ENCODE results near the gene IER5. TPM values are rescaled to one million over a fixed set of nuclear protein-coding genes. Genes with fewer than 3 reads are reported as not detected.
A peak's percentile ranks its signal among the peaks of the same experiment; 100 is the strongest.

Gene IER5
- total and polyA plus RNA-seq, 2 donors (not counting 1 experiment from before 2014, with no cell fraction given), result 98.1 to 166 TPM

GRCh38 chr1:181104042-181104789 lies 15.7 kb downstream of the IER5 start:
- intact Hi-C loops (cut with micrococcal nuclease), result loop anchor here (10.0 kb wide), 1 partner anchor 1149 kb away; the partner anchor contains the start of gene CEP350
- Mint-ChIP-seq H3K9me3 (ENCODE audit: insufficient read depth) (no peaks in the 10 kb centered on the region), H3K4me1 (peaks cover 49% of the 10 kb centered on the region), H3K4me3 (peak overlapping the region; percentile 90), H3K27ac (peak overlapping the region; percentile 87), H3K27me3 (no peaks in the 10 kb centered on the region)
- CTCF ChIA-PET, result interaction anchor here (0.6 to 6.8 kb wide), 13 partner anchors 15 to 104 kb away, joined by 3 to 141 read pairs (median 8); partner anchors contain the start of genes IER5 and MR1
- no peaks in the 10 kb centered on the region for H3K9me3 ChIP-seq (ENCODE audit: control extremely low read depth in 1 of 3, control insufficient read depth in 2 of 3, insufficient read depth in 1 of 3, low read length in 2 of 3)
- POLR2A ChIA-PET, result interaction anchor here (1.0 to 6.8 kb wide), 11 partner anchors 11 to 82 kb away, joined by 3 to 98 read pairs (median 5); partner anchors contain the start of gene IER5
- H3K4me3 ChIP-seq (ENCODE audit: control extremely low read depth in 1 of 5, extremely low read depth in 1 of 5, insufficient read depth in 1 of 5, low read depth in 2 of 5, low read length in 4 of 5), result peak overlapping the region in 4 of 5 experiments; percentile 78 to 87 (median 83)
- ATAC-seq (ENCODE audit: low read depth) (no peak), DNase-seq (no peak)
- no peaks in the 10 kb centered on the region for H4K20me1 ChIP-seq (ENCODE audit: control insufficient read depth, insufficient read depth, low read length, poor library complexity, severe bottlenecking)
- no peaks in the 10 kb centered on the region for H3K36me3 ChIP-seq (replicated peaks in 1 of 2; ENCODE audit: control extremely low read depth in 1 of 2, control insufficient read depth in 1 of 2, extremely low read depth in 1 of 2, insufficient read depth in 2 of 2, low read length in 1 of 2)
- peak overlapping the region; percentile 90 for H2AFZ ChIP-seq (ENCODE audit: insufficient read depth, low read depth, low read length, poor library complexity, severe bottlenecking)
- H3K27me3 ChIP-seq (replicated peaks in 1 of 4; ENCODE audit: control extremely low read depth in 1 of 4, control insufficient read depth in 3 of 4, insufficient read depth in 4 of 4, low read length in 3 of 4), result no peaks in the 10 kb centered on the region
- WGBS (ENCODE audit: insufficient coverage), result 22% methylated on average over 9 of the region's 17 CpGs
- peaks cover 28 to 34% of the 10 kb centered on the region in 2 donors for H3K4me1 ChIP-seq (ENCODE audit: control insufficient read depth in 2 of 2, insufficient read depth in 2 of 2, low read length in 2 of 2)
- peak overlapping the region; percentile 66 to 85 for H3K27ac ChIP-seq (ENCODE audit: low read length in 2 of 2)
- peak overlapping the region; percentile 92 for H3K9ac ChIP-seq (ENCODE audit: low read length)
- peak overlapping the region; percentile 99 for H3K4me2 ChIP-seq (replicated peaks; ENCODE audit: low read depth, low read length, poor library complexity, severe bottlenecking)
- no peak for TF ChIP-seq CTCF (IDR thresholded peaks at IDR 0.05)
- no peak for TF ChIP-seq EZH2 (IDR thresholded peaks at IDR 0.05; ENCODE audit: borderline replicate concordance, insufficient read depth, low read depth, low read length, poor library complexity, severe bottlenecking)
- H3K79me2 ChIP-seq (ENCODE audit: control insufficient read depth, insufficient read depth, low read length), result no peaks in the 10 kb centered on the region

DNA sequence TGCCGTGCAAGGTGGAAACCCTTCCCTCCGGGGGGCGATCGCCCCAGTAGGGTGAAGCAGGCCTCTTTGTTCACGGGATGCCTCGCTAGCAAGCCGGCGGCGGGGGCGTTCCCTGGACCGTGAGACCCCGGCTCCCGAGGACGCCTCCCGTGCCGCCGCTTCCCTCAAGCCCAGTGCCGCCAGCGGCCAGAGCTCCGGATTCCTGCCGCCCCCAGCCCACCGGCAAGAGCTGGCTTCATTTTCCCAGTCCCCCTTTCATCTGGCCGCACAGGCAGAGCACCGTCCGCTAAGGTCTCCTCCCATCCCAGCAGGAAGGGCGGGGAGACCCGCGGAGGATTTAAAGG lies 16.3 kb downstream of the IER5 start:
- DNase-seq (peak; percentile 74), ATAC-seq (ENCODE audit: low read depth) (peak; percentile 31)
- ChIA-PET POLR2A (interaction anchor here (0.7 to 6.8 kb wide), 15 partner anchors 13 to 83 kb away, joined by 3 to 98 read pairs (median 4); partner anchors contain the start of gene IER5), CTCF (interaction anchor here (0.9 to 6.8 kb wide), 13 partner anchors 10 to 104 kb away, joined by 3 to 141 read pairs (median 8); partner anchors contain the start of genes IER5 and MR1)
- Mint-ChIP-seq H3K4me1 (peaks cover 44% of the 10 kb centered on the region), H3K27ac (peak overlapping the region; percentile 87), H3K27me3 (no peaks in the 10 kb centered on the region), H3K4me3 (peak overlapping the region; percentile 90), H3K9me3 (ENCODE audit: insufficient read depth) (no peaks in the 10 kb centered on the region)
- no peaks in the 10 kb centered on the region for H3K79me2 ChIP-seq (ENCODE audit: control insufficient read depth, insufficient read depth, low read length)
- peak overlapping the region in 4 of 5 experiments; percentile 78 to 87 (median 83) for H3K4me3 ChIP-seq (ENCODE audit: control extremely low read depth in 1 of 5, extremely low read depth in 1 of 5, insufficient read depth in 1 of 5, low read depth in 2 of 5, low read length in 4 of 5)
- H3K9ac ChIP-seq (ENCODE audit: low read length), result peak overlapping the region; percentile 92
- WGBS (ENCODE audit: insufficient coverage), result under 1% methylated on average over 28 of the region's 28 CpGs
- H2AFZ ChIP-seq (ENCODE audit: insufficient read depth, low read depth, low read length, poor library complexity, severe bottlenecking), result peak overlapping the region; percentile 90
- H3K9me3 ChIP-seq (ENCODE audit: control extremely low read depth in 1 of 3, control insufficient read depth in 2 of 3, insufficient read depth in 1 of 3, low read length in 2 of 3), result no peaks in the 10 kb centered on the region
- no peaks in the 10 kb centered on the region for H4K20me1 ChIP-seq (ENCODE audit: control insufficient read depth, insufficient read depth, low read length, poor library complexity, severe bottlenecking)
- no peak for TF ChIP-seq EZH2 (IDR thresholded peaks at IDR 0.05; ENCODE audit: borderline replicate concordance, insufficient read depth, low read depth, low read length, poor library complexity, severe bottlenecking)
- TF ChIP-seq CTCF (IDR thresholded peaks at IDR 0.05), result peak; percentile 40
- peak overlapping the region; percentile 66 to 85 for H3K27ac ChIP-seq (ENCODE audit: low read length in 2 of 2)
- intact Hi-C loops (cut with micrococcal nuclease), result loop anchor here (1.0 to 10.0 kb wide), 4 partner anchors 16 to 1150 kb away; partner anchors contain the start of genes CEP350 and IER5
- peak overlapping the region; percentile 99 for H3K4me2 ChIP-seq (replicated peaks; ENCODE audit: low read depth, low read length, poor library complexity, severe bottlenecking)
- H3K27me3 ChIP-seq (replicated peaks in 1 of 4; ENCODE audit: control extremely low read depth in 1 of 4, control insufficient read depth in 3 of 4, insufficient read depth in 4 of 4, low read length in 3 of 4), result no peaks in the 10 kb centered on the region
- H3K4me1 ChIP-seq (ENCODE audit: control insufficient read depth in 2 of 2, insufficient read depth in 2 of 2, low read length in 2 of 2), result peaks cover 23 to 28% of the 10 kb centered on the region in 2 donors
- H3K36me3 ChIP-seq (replicated peaks in 1 of 2; ENCODE audit: control extremely low read depth in 1 of 2, control insufficient read depth in 1 of 2, extremely low read depth in 1 of 2, insufficient read depth in 2 of 2, low read length in 1 of 2), result no peaks in the 10 kb centered on the region
